Mesenchymal stem cell (in vitro differentiated cells and primary cell): ENCODE results near the gene RGS13.

Source experiments
- DNase-seq: peaks from one replicate; pipeline ENCODE4 v3.0.0-alpha.2; 2013
- H2AFZ ChIP-seq: one replicate; pipeline ENCODE4 v1.6.1; 2013; ENCODE audit warnings: low read depth, mild to moderate bottlenecking, control low read depth, inconsistent platforms, low read length, moderate library complexity
- H2AK5ac ChIP-seq: 2 replicates; pipeline ENCODE4 v1.6.1; 2013; ENCODE audit warnings: low read length, moderate library complexity, mild to moderate bottlenecking, inconsistent platforms; ENCODE audit not compliant: severe bottlenecking
- H2BK120ac ChIP-seq: one replicate; pipeline ENCODE4 v1.6.1; 2013; ENCODE audit warnings: low read depth, mild to moderate bottlenecking, inconsistent platforms, low read length, moderate library complexity
- H2BK12ac ChIP-seq, 2 experiments: one replicate each; pipeline ENCODE4 v1.6.1; 2013; ENCODE audit warnings: inconsistent platforms in 2 of 2, low read length in 2 of 2, mild to moderate bottlenecking in 2 of 2, moderate library complexity in 2 of 2, control low read depth in 1 of 2
- H2BK15ac ChIP-seq: one replicate; pipeline ENCODE4 v1.6.1; 2013; ENCODE audit warnings: mild to moderate bottlenecking, low read depth, inconsistent platforms; ENCODE audit not compliant: poor library complexity, severe bottlenecking
- H2BK5ac ChIP-seq: 2 replicates; pipeline ENCODE4 v1.6.1; 2013; ENCODE audit warnings: low read depth, mild to moderate bottlenecking, low read length, control low read depth, inconsistent platforms; ENCODE audit not compliant: poor library complexity, severe bottlenecking
- H3K14ac ChIP-seq, 2 experiments: one replicate each; pipeline ENCODE4 v1.6.1; 2013; ENCODE audit warnings: inconsistent platforms in 2 of 2, low read length in 2 of 2, control low read depth in 1 of 2, mild to moderate bottlenecking in 1 of 2, moderate library complexity in 1 of 2
- H3K18ac ChIP-seq, 2 experiments: one replicate each; pipeline ENCODE4 v1.6.1; 2013; ENCODE audit warnings: inconsistent platforms in 2 of 2, low read length in 2 of 2, control low read depth in 1 of 2, low read depth in 1 of 2, mild to moderate bottlenecking in 1 of 2
- H3K23ac ChIP-seq, 2 experiments: one replicate each; pipeline ENCODE4 v1.6.1; 2013; ENCODE audit warnings: inconsistent platforms in 2 of 2, low read length in 2 of 2, mild to moderate bottlenecking in 2 of 2, moderate library complexity in 2 of 2, control low read depth in 1 of 2
- H3K27ac ChIP-seq: 2 replicates; pipeline ENCODE4 v1.5.1; 2013; ENCODE audit warnings: mild to moderate bottlenecking, moderate library complexity, low read length, control low read depth, inconsistent platforms; ENCODE audit not compliant: poor library complexity, severe bottlenecking
- H3K27me3 ChIP-seq, 2 experiments: 2 replicates each; pipeline versions ENCODE4 v1.6.1 to v1.7.0; 2013; ENCODE audit warnings: low read length in 2 of 2, mild to moderate bottlenecking in 2 of 2, moderate library complexity in 2 of 2, control low read depth in 1 of 2, inconsistent platforms in 1 of 2; ENCODE audit not compliant: control insufficient read depth in 1 of 2, insufficient read depth in 1 of 2
- H3K36me3 ChIP-seq, 2 experiments: 2 replicates each; pipeline versions ENCODE4 v1.6.1 to v1.7.0; 2013; ENCODE audit warnings: low read length in 2 of 2, control low read depth in 1 of 2, inconsistent platforms in 1 of 2, low read depth in 1 of 2, mild to moderate bottlenecking in 1 of 2; ENCODE audit not compliant: insufficient read depth in 2 of 2, control insufficient read depth in 1 of 2
- H3K4ac ChIP-seq, 2 experiments: one replicate each; pipeline ENCODE4 v1.6.1; 2013; ENCODE audit warnings: inconsistent platforms in 2 of 2, low read length in 2 of 2, mild to moderate bottlenecking in 2 of 2, moderate library complexity in 2 of 2, control low read depth in 1 of 2, low read depth in 1 of 2
- H3K4me1 ChIP-seq: 2 replicates; pipeline ENCODE4 v1.6.1; 2013; ENCODE audit warnings: low read depth, low read length, control low read depth; ENCODE audit not compliant: control insufficient read depth, insufficient read depth
- H3K4me2 ChIP-seq: 2 replicates; pipeline ENCODE4 v1.6.1; 2013; ENCODE audit warnings: low read length, mild to moderate bottlenecking, inconsistent platforms; ENCODE audit not compliant: poor library complexity, severe bottlenecking
- H3K4me3 ChIP-seq, 2 experiments: 2 replicates each; pipeline versions ENCODE4 v1.5.1 to v1.7.0; 2013; ENCODE audit warnings: low read length in 2 of 2, mild to moderate bottlenecking in 2 of 2, control low read depth in 1 of 2, low read depth in 1 of 2; ENCODE audit not compliant: insufficient read depth in 1 of 2
- H3K79me1 ChIP-seq: replicated peaks from 2 replicates; pipeline ENCODE4 v1.6.1; 2013; ENCODE audit warnings: mild to moderate bottlenecking, control low read depth, low read length, inconsistent platforms; ENCODE audit not compliant: poor library complexity, severe bottlenecking
- H3K9ac ChIP-seq: 2 replicates; pipeline ENCODE4 v1.7.0; 2013; ENCODE audit warnings: mild to moderate bottlenecking, low read length, moderate library complexity
- H3K9me3 ChIP-seq: 2 replicates; pipeline ENCODE4 v1.7.0; 2013; ENCODE audit warnings: mild to moderate bottlenecking, low read length; ENCODE audit not compliant: control insufficient read depth
- H4K8ac ChIP-seq: one replicate; pipeline ENCODE4 v1.6.1; 2013; ENCODE audit warnings: inconsistent platforms, mild to moderate bottlenecking, low read length, moderate library complexity
- H4K91ac ChIP-seq: one replicate; pipeline ENCODE4 v1.6.1; 2013; ENCODE audit warnings: mild to moderate bottlenecking, low read length, inconsistent platforms
- WGBS: methylation state at CpG from one replicate; pipeline ENCODE4 v1.1.7; 2013; ENCODE audit warnings: mixed read lengths; 5-methylcytosine and 5-hydroxymethylcytosine counted together

RGS13 gene

GRCh38 chr1:192702212-192702902, 66.4 kb downstream of the RGS13 start:
- H3K4me1 ChIP-seq = peaks cover 1% of the 10 kb centered on the region
- peak overlapping the region; percentile 3 for H2BK120ac ChIP-seq
- H2AFZ ChIP-seq = no peak overlapping the region
- H3K9me3 ChIP-seq = no peaks in the 10 kb centered on the region
- H2AK5ac ChIP-seq = peak overlapping the region; percentile 45
- DNase-seq = peak; percentile 92
- 43% methylated on average over 2 of the region's 4 CpGs for WGBS
- no peak overlapping the region for H3K23ac ChIP-seq
- H4K8ac ChIP-seq = no peak overlapping the region
- no peak overlapping the region for H2BK15ac ChIP-seq
- H4K91ac ChIP-seq = no peak overlapping the region
- no peak overlapping the region for H3K14ac ChIP-seq
- H2BK5ac ChIP-seq = no peak overlapping the region
- H3K79me1 ChIP-seq = no peaks in the 10 kb centered on the region
- no peak overlapping the region for H3K27ac ChIP-seq
- no peaks in the 10 kb centered on the region for H3K27me3 ChIP-seq
- no peak overlapping the region for H3K4me3 ChIP-seq
- no peak overlapping the region for H3K9ac ChIP-seq
- no peak overlapping the region for H3K18ac ChIP-seq
- no peak overlapping the region for H2BK12ac ChIP-seq
- H3K4ac ChIP-seq = no peak overlapping the region
- H3K36me3 ChIP-seq = no peaks in the 10 kb centered on the region
- H3K4me2 ChIP-seq = no peak overlapping the region

GRCh38 chr1:192703283-192704206, 67.6 kb downstream of the RGS13 start:
- no peak overlapping the region for H4K91ac ChIP-seq
- H2AK5ac ChIP-seq = no peak overlapping the region
- H3K36me3 ChIP-seq = no peaks in the 10 kb centered on the region
- H2AFZ ChIP-seq = no peak overlapping the region
- WGBS = 94% methylated on average over 3 of the region's 5 CpGs
- no peak overlapping the region for H2BK5ac ChIP-seq
- no peak overlapping the region for H3K27ac ChIP-seq
- H3K9ac ChIP-seq = no peak overlapping the region
- DNase-seq = no peak
- no peak overlapping the region for H3K4me3 ChIP-seq
- peak overlapping the region in 1 of 2 experiments; percentile 24 for H3K18ac ChIP-seq
- H3K23ac ChIP-seq = no peak overlapping the region
- no peak overlapping the region for H4K8ac ChIP-seq
- peak overlapping the region in 1 of 2 experiments; percentile 71 for H2BK12ac ChIP-seq
- H3K9me3 ChIP-seq = no peaks in the 10 kb centered on the region
- no peak overlapping the region for H2BK15ac ChIP-seq
- H3K4ac ChIP-seq = peak overlapping the region in 1 of 2 experiments; percentile 80
- H3K79me1 ChIP-seq = no peaks in the 10 kb centered on the region
- no peak overlapping the region for H2BK120ac ChIP-seq
- no peak overlapping the region for H3K14ac ChIP-seq
- peaks cover 1% of the 10 kb centered on the region for H3K4me1 ChIP-seq
- H3K27me3 ChIP-seq = no peaks in the 10 kb centered on the region
- H3K4me2 ChIP-seq = no peak overlapping the region

DNA sequence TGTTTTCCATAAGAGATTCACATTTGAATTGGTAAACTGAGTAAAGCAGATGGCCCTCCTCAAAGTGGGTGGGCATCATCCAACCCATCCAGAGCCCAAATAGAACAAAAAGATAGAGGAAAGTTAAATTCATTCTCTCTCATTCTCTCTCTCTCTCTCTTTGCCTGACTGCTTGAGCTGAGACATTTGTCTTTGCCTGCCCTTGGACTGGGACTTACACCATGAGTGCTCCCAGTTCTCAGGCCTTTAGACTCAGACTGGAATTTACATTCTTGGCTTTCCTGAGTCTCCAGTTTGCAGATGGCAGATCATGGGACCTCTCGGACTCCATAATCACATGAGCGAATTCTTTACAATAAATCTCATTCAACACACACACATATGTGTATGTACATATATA, 69.6 kb downstream of the RGS13 start:
- Histone ChIP-seq H3K36me3 (no peaks in the 10 kb centered on the region), H3K27me3 (no peaks in the 10 kb centered on the region), H4K91ac (no peak overlapping the region), H3K9me3 (no peaks in the 10 kb centered on the region), H3K79me1 (no peaks in the 10 kb centered on the region), H3K4me3 (no peak overlapping the region), H3K23ac (no peak overlapping the region), H2BK5ac (no peak overlapping the region), H2AFZ (no peak overlapping the region), H2BK15ac (no peak overlapping the region), H3K14ac (no peak overlapping the region), H3K9ac (no peak overlapping the region), H2BK120ac (no peak overlapping the region), H3K4me2 (no peak overlapping the region), H3K27ac (no peak overlapping the region), H3K18ac (no peak overlapping the region), H2BK12ac (peak overlapping the region in 1 of 2 experiments; percentile 7), H4K8ac (no peak overlapping the region), H3K4ac (no peak overlapping the region), H3K4me1 (no peaks in the 10 kb centered on the region), H2AK5ac (no peak overlapping the region)
- DNase-seq = no peak
- WGBS = 100% methylated on average over 1 of the region's 2 CpGs

DNA sequence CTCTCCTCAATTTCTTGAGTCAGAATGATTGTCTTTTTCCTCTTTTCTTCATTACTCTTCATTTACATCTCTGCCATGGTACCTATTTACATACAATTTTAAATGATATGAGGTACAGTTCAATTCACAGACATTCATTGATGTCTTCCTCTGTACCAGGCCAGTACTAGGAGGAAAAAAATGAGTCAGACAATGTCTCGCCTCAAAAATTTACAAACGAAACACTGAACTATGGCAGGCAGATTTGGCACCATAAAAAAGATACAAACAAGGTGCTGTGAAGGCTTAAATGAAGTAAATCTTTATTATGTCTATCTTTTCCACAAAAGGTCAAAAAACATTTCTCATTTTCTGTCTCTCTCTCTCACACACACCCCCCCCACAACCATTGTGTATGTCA, 71.0 kb downstream of the RGS13 start:
- no peak for DNase-seq
- Histone ChIP-seq H2AK5ac (no peak overlapping the region), H3K14ac (no peak overlapping the region), H2BK15ac (no peak overlapping the region), H3K9me3 (no peaks in the 10 kb centered on the region), H2BK12ac (no peak overlapping the region), H3K23ac (no peak overlapping the region), H3K27ac (no peak overlapping the region), H3K9ac (no peak overlapping the region), H3K4ac (no peak overlapping the region), H3K4me1 (no peaks in the 10 kb centered on the region), H4K91ac (no peak overlapping the region), H2BK5ac (no peak overlapping the region), H3K79me1 (no peaks in the 10 kb centered on the region), H2BK120ac (no peak overlapping the region), H4K8ac (no peak overlapping the region), H2AFZ (no peak overlapping the region), H3K27me3 (no peaks in the 10 kb centered on the region), H3K4me3 (no peak overlapping the region), H3K4me2 (no peak overlapping the region), H3K18ac (no peak overlapping the region), H3K36me3 (no peaks in the 10 kb centered on the region)
- WGBS = no CpG with 5 or more reads among the region's 2 CpGs
